ENCODE measurements around the gene SIGLEC11. TPM values are rescaled to one million over a fixed set of nuclear protein-coding genes. Genes with fewer than 3 reads are reported as not detected.
A peak's percentile ranks its signal among the peaks of the same experiment; 100 is the strongest.

SIGLEC11 gene
- total RNA-seq, 6 donors from 2014 or later, result 2.0 to 7.3 (median 4.4) TPM

DNA sequence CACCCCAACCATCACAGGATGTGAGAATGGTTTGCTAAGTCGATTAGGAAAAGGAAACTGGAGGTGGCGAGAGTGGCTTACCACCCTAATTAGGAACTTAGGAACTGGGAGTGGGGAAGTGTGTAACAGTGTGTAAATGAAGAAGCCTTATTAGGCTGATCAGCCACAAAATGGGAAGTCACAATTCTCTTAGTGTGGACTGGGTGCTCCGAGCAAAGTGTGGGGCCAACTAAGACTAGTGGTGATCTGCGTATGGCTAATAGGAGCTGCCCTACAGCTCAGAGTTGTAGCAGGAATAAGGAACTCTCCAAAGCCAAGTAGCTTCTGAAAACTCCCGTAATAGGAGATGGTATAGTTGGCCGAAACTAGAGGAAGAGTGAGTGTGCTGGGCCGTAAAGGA is 7.6 kb downstream of the SIGLEC11 start:
- peaks cover 0 to 2% (median 0%) of the 10 kb centered on the region in 4 donors for H3K27me3 ChIP-seq
- peak in 1 of 2 donors; percentile 64 for ATAC-seq (ENCODE audit: low FRiP score in 2 of 2)
- H3K4me3 ChIP-seq, result no peak overlapping the region

DNA sequence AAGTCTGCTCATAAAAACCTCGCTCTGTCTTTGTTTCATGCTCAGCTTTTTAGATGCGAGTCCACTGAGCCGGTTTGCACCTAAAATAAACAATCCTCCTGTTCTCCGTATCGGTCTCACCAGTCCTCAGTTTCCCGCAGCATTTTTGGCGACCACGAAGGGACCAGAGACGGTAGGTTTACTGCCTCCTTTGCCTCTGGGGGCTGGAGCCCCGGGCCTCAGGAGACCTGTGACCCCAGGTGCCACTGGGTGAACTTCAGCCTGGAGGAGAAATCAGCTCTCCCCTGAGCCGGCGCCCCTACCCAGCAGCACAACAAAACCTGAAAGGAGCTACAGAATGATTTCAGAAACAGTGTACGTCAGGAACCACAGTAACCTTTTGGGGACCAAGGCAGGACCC is 8.1 kb downstream of the SIGLEC11 start:
- H3K36me3 ChIP-seq, result no peaks in the 10 kb centered on the region
- no peak for ATAC-seq (ENCODE audit: low FRiP score in 2 of 2)
- H3K4me3 ChIP-seq, result no peak overlapping the region
- no peaks in the 10 kb centered on the region for H3K9me3 ChIP-seq
- peaks cover 16 to 28% (median 21%) of the 10 kb centered on the region in 4 donors for H3K4me1 ChIP-seq
- no peak overlapping the region for H3K27ac ChIP-seq
- TF ChIP-seq POLR2AphosphoS5 (IDR thresholded peaks at IDR 0.05) (no peak), CTCF (IDR thresholded peaks at IDR 0.05) (no peak), POLR2A (IDR thresholded peaks at IDR 0.05) (no peak), EP300 (IDR thresholded peaks at IDR 0.05) (no peak)
- WGBS, 2 donors, result 75% methylated on average over 11 to 13 of the region's 13 CpGs
- no peak for DNase-seq
- peaks cover 0 to 2% (median 0%) of the 10 kb centered on the region in 4 donors for H3K27me3 ChIP-seq

More for the DNA sequence above, 7.6 kb downstream of the SIGLEC11 start:
- no peaks in the 10 kb centered on the region for H3K36me3 ChIP-seq
- 51 to 61% methylated on average over 7 of the region's 7 CpGs for WGBS, 2 donors
- no peak for DNase-seq
- H3K27ac ChIP-seq, result no peak overlapping the region
- TF ChIP-seq POLR2AphosphoS5 (IDR thresholded peaks at IDR 0.05) (no peak), POLR2A (IDR thresholded peaks at IDR 0.05) (no peak), CTCF (IDR thresholded peaks at IDR 0.05) (no peak), EP300 (IDR thresholded peaks at IDR 0.05) (no peak)
- peaks cover 16 to 28% (median 21%) of the 10 kb centered on the region in 4 donors for H3K4me1 ChIP-seq
- no peaks in the 10 kb centered on the region for H3K9me3 ChIP-seq

GRCh38 chr19:49952479-49952836 is 8.5 kb downstream of the SIGLEC11 start:
- H3K4me1 ChIP-seq, result peaks cover 16 to 28% (median 21%) of the 10 kb centered on the region in 4 donors
- ATAC-seq (ENCODE audit: low FRiP score in 2 of 2), result no peak
- H3K4me3 ChIP-seq, result no peak overlapping the region
- DNase-seq, result no peak
- H3K9me3 ChIP-seq, result no peaks in the 10 kb centered on the region
- TF ChIP-seq POLR2AphosphoS5 (IDR thresholded peaks at IDR 0.05), result no peak
- no peak overlapping the region for H3K27ac ChIP-seq
- H3K27me3 ChIP-seq, result peaks cover 0 to 2% (median 0%) of the 10 kb centered on the region in 4 donors
- H3K36me3 ChIP-seq, result no peaks in the 10 kb centered on the region

GRCh38 chr19:49951806-49952478 is 9.0 kb downstream of the SIGLEC11 start:
- TF ChIP-seq POLR2A (IDR thresholded peaks at IDR 0.05), result no peak
- no peak for TF ChIP-seq POLR2AphosphoS5 (IDR thresholded peaks at IDR 0.05)
- no peak for TF ChIP-seq CTCF (IDR thresholded peaks at IDR 0.05)
- no peak for TF ChIP-seq EP300 (IDR thresholded peaks at IDR 0.05)
- no peaks in the 10 kb centered on the region for H3K36me3 ChIP-seq
- DNase-seq, result no peak
- peaks cover 16 to 28% (median 21%) of the 10 kb centered on the region in 4 donors for H3K4me1 ChIP-seq
- H3K9me3 ChIP-seq, result no peaks in the 10 kb centered on the region
- WGBS, 2 donors, result 75 to 81% methylated on average over 8 to 9 of the region's 9 CpGs
- no peak overlapping the region for H3K27ac ChIP-seq
- peaks cover 0 to 2% (median 0%) of the 10 kb centered on the region in 4 donors for H3K27me3 ChIP-seq
- no peak for ATAC-seq (ENCODE audit: low FRiP score in 2 of 2)
- no peak overlapping the region for H3K4me3 ChIP-seq

DNA sequence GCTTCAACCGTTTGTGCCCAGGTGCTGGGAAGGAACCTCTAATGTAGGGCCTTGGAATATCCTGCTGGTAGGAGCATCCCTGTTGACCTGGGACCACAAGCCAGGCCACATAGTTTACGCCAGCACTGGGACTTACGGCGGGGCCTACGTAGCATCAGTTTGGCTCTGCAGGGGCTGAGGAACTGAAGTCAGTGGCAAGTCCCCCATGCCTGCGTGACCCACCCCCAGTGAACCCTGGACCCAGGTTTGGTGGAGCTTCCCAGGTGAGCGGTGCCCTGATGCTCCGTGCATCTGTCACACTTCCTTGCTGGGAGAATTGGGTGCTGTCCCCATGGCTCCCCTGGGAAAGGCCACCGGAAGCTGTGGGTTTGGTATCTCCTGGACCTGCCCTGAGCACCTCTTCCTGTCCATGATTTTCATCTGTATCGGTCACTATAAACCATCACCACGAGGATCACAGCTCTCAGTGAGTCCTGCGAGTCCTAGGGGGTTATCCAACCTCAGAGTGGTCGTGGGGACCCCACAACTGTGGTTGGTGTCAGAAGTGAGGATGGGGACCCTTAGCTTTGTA is 9.9 kb downstream of the SIGLEC11 start:
- H3K36me3 ChIP-seq, result no peaks in the 10 kb centered on the region
- no peak overlapping the region for H3K4me3 ChIP-seq
- H3K9me3 ChIP-seq, result no peaks in the 10 kb centered on the region
- H3K27ac ChIP-seq, result no peak overlapping the region
- ATAC-seq (ENCODE audit: low FRiP score in 2 of 2) (no peak), DNase-seq (no peak)
- H3K4me1 ChIP-seq, result peaks cover 16 to 28% (median 21%) of the 10 kb centered on the region in 4 donors
- WGBS, 2 donors, result 75 to 83% methylated on average over 9 to 13 of the region's 13 CpGs
- no peaks in the 10 kb centered on the region for H3K27me3 ChIP-seq
- no peak for TF ChIP-seq POLR2A (IDR thresholded peaks at IDR 0.05)
- TF ChIP-seq CTCF (IDR thresholded peaks at IDR 0.05), result no peak
- TF ChIP-seq POLR2AphosphoS5 (IDR thresholded peaks at IDR 0.05), result no peak
- no peak for TF ChIP-seq EP300 (IDR thresholded peaks at IDR 0.05)

Data from upper lobe of left lung (tissue), 6 donors.